ENCODE measurements around the gene GPA33. TPM values are rescaled to one million over a fixed set of nuclear protein-coding genes. Genes with fewer than 3 reads are reported as not detected.

Gene GPA33
- total and polyA plus RNA-seq, 4 donors, result 0.26 to 1.5 (median 0.70) TPM

DNA sequence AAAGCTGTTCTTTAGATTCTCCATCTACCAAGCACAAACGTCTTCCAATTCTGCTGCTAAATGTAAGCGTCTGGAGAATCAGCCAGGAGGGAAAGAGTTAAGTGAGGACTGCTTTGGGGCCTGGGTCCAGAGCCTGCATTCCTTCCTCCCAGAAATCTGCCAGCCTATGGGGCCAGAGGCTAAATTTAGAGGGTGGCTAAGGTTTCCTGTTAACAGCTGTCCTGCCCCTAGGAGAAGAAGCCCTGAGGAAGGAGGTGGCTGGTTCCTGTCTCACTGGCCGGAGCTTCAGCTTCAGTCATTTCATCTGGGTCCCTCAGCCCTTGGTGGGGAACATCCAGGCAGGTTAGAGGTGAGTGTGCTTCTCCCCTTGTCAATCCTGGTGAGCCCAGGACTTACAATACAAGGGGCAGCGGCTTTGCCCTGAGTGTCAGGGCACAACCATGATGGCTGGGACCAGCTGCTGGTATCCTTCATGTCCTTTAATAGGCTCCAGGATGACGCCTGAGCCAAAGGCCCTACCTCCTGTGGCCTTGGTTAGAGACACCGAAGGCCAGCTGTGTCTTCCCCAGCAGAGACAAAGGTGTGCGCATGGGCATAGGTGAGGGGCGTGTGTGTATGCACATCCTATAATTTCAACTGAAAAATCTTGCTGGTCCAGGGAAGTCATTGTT, 3.8 kb upstream of the GPA33 start, which contains the start of gene STYXL2:
Gene STYXL2, plus strand, starts transcription at position 230 of the 671 bp plus-strand sequence. CDS start 775 bp downstream, outside the sequence.
- H3K27ac ChIP-seq (ENCODE audit: low read depth in 1 of 2, low read length in 1 of 2), result peak within 1 kb of the TSS in 1 of 2 donors; percentile 89
- no peaks in the 10 kb centered on the region for H3K36me3 ChIP-seq (ENCODE audit: control insufficient read depth in 4 of 4, insufficient read depth in 4 of 4, low read length in 4 of 4)
- no peaks in the 10 kb centered on the region for H3K27me3 ChIP-seq (ENCODE audit: control insufficient read depth in 3 of 3, insufficient read depth in 3 of 3, low read length in 2 of 3)
- no peak within 1 kb of the TSS for H3K9ac ChIP-seq (ENCODE audit: insufficient read depth in 1 of 2, low read length in 2 of 2)
- WGBS, 2 donors, result 68 to 71% methylated on average over 8 of the region's 8 CpGs
- no peak for TF ChIP-seq CTCF (IDR thresholded peaks at IDR 0.05; ENCODE audit: control extremely low read depth, extremely low read depth)
- ATAC-seq (ENCODE audit: insufficient read depth, low FRiP score) (no peak), DNase-seq (peak in 1 of 3 donors; percentile 11)
- peaks cover 0 to 7% (median 0%) of the 10 kb centered on the region in 5 donors for H3K4me1 ChIP-seq (ENCODE audit: control insufficient read depth in 5 of 5, insufficient read depth in 5 of 5, low read length in 5 of 5)
- no peaks in the 10 kb centered on the region for H3K9me3 ChIP-seq (ENCODE audit: control insufficient read depth in 4 of 4, insufficient read depth in 3 of 4, low read length in 3 of 4)
- no peak within 1 kb of the TSS for H3K4me3 ChIP-seq

DNA sequence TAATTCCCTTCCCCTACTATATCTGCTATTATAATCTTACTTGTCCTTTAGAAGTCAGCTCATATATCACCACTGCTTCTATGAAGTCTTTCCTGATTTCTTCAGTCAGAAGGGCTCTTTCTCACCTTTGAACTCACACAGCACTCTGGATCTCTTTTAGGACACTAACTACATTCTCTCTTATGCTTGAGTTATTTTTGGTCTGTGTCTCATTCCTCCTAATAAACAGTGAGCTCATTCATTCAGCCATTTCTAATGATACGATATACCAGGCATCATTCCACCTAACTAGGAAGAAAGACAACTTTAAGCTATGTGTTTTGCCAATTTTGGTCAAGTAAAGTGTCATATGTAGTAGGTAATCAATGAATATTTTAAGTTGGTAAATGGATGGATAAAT, 2.5 kb upstream of the GPA33 start:
- WGBS, 2 donors, result 90 to 92% methylated on average over 1 of the region's 1 CpG
- Histone ChIP-seq H3K36me3 (ENCODE audit: control insufficient read depth in 4 of 4, insufficient read depth in 4 of 4, low read length in 4 of 4) (no peaks in the 10 kb centered on the region), H3K4me3 (no peak overlapping the region), H3K27ac (ENCODE audit: low read depth in 1 of 2, low read length in 1 of 2) (peak overlapping the region in 1 of 2 donors; percentile 89), H3K9me3 (ENCODE audit: control insufficient read depth in 4 of 4, insufficient read depth in 3 of 4, low read length in 3 of 4) (no peaks in the 10 kb centered on the region), H3K27me3 (ENCODE audit: control insufficient read depth in 3 of 3, insufficient read depth in 3 of 3, low read length in 2 of 3) (no peaks in the 10 kb centered on the region), H3K9ac (ENCODE audit: insufficient read depth in 1 of 2, low read length in 2 of 2) (no peak overlapping the region), H3K4me1 (ENCODE audit: control insufficient read depth in 5 of 5, insufficient read depth in 5 of 5, low read length in 5 of 5) (peaks cover 0 to 6% (median 0%) of the 10 kb centered on the region in 5 donors)
- ATAC-seq (ENCODE audit: insufficient read depth, low FRiP score), result no peak
- DNase-seq, result no peak
- no peak for TF ChIP-seq CTCF (IDR thresholded peaks at IDR 0.05; ENCODE audit: control extremely low read depth, extremely low read depth)

GRCh38 chr1:167089939-167090313, 251 bp downstream of the GPA33 start:
- no peaks in the 10 kb centered on the region for H3K9me3 ChIP-seq (ENCODE audit: control insufficient read depth in 4 of 4, insufficient read depth in 3 of 4, low read length in 3 of 4)
- peak overlapping the region in 1 of 2 donors; percentile 59 for H3K27ac ChIP-seq (ENCODE audit: low read depth in 1 of 2, low read length in 1 of 2)
- ATAC-seq (ENCODE audit: insufficient read depth, low FRiP score) (no peak), DNase-seq (no peak)
- peaks cover 0 to 7% (median 0%) of the 10 kb centered on the region in 5 donors for H3K4me1 ChIP-seq (ENCODE audit: control insufficient read depth in 5 of 5, insufficient read depth in 5 of 5, low read length in 5 of 5)
- no peak overlapping the region for H3K4me3 ChIP-seq
- no peak for TF ChIP-seq CTCF (IDR thresholded peaks at IDR 0.05; ENCODE audit: control extremely low read depth, extremely low read depth)
- 63 to 80% methylated on average over 2 of the region's 2 CpGs for WGBS, 2 donors
- H3K36me3 ChIP-seq (ENCODE audit: control insufficient read depth in 4 of 4, insufficient read depth in 4 of 4, low read length in 4 of 4), result no peaks in the 10 kb centered on the region
- no peaks in the 10 kb centered on the region for H3K27me3 ChIP-seq (ENCODE audit: control insufficient read depth in 3 of 3, insufficient read depth in 3 of 3, low read length in 2 of 3)
- no peak overlapping the region for H3K9ac ChIP-seq (ENCODE audit: insufficient read depth in 1 of 2, low read length in 2 of 2)
